Ishikawa (cell line): ENCODE results near the gene ZNF25.

Experiments
- EGR1 ChIP-seq: IDR thresholded peaks from 2 replicates; pipeline ENCODE4 v1.6.1; 2012
- FOXM1 ChIP-seq: IDR thresholded peaks from 2 replicates; pipeline ENCODE4 v1.6.1; 2012; ENCODE audit warnings: low read depth, borderline replicate concordance
- TAF1 ChIP-seq: IDR thresholded peaks from 2 replicates; pipeline ENCODE4 v1.6.1; 2012; ENCODE audit warnings: low read depth, mild to moderate bottlenecking

- TF ChIP-seq TAF1 (no peak), FOXM1 (no peak), EGR1 (no peak)
Observed at GRCh38 chr10:37965006-37965405, 11.4 kb downstream of the ZNF25 start.
